GM12874 (cell line): Measurements from ENCODE around the gene TIAM1.

Experiments
- CTCF ChIP-seq: IDR thresholded peaks from 2 replicates; pipeline ENCODE4 v1.5.1; 2011; ENCODE audit warnings: low read depth, mild to moderate bottlenecking, control low read depth, low read length, moderate library complexity; ENCODE audit not compliant: insufficient read depth

Gene TIAM1

GRCh38 chr21:31366825-31367224 is 22.8 kb upstream of the TIAM1 start:
- TF ChIP-seq CTCF, result no peak

DNA sequence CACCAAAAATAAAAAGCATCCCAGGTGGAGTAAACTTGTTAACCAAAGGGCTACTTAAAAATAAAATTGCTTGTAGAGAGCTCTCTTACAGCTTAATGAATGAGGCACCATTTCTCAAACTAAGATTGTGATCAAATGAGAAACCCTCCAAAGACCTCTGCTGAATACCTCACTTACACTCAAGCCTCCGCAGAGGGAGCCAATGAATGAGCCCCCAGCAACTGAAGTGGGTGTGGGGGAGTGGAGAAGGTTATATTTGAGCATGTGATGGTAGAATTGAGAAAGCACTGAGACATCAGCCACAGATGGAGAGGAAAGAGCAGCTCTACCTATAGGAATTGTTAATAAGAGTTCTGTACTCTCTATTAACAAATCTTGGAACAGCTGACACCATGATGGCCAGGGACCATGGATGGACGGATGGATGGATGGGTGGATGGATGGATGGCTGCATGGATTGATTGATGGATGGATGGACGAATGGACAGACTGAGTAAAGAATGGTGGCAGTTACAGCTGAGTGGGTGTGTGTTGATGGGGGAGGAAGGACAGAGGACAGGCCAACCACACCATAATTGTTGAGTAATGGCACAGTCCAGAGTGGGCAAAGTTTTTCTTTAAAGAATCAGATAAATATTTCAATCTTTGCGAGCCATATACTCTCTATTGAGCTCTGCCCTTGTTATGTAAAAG is 20.3 kb upstream of the TIAM1 start:
- TF ChIP-seq CTCF, result no peak

DNA sequence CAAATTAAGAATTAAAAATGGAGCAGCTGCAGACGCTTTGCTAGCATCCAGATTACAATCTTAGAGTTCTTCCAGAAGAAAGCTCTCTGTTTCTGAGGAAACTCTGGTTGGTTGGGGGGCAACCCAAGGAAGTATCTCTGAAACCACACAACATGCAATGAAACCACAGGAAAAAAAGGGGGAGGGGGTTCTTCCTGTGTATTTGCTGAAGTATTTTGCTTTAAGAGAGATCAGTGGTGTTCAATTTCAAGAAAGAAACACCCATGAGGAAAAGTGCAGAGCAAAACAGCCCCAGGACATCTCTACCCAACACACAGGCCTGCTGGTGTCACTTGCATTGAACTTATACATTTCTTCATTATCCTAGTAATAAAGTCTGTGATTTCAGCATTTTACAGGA is 19.7 kb upstream of the TIAM1 start:
- TF ChIP-seq CTCF, result no peak

- no peak for TF ChIP-seq CTCF
These were observed 16.7 kb upstream of the TIAM1 start for GRCh38 chr21:31360717-31361116.

DNA sequence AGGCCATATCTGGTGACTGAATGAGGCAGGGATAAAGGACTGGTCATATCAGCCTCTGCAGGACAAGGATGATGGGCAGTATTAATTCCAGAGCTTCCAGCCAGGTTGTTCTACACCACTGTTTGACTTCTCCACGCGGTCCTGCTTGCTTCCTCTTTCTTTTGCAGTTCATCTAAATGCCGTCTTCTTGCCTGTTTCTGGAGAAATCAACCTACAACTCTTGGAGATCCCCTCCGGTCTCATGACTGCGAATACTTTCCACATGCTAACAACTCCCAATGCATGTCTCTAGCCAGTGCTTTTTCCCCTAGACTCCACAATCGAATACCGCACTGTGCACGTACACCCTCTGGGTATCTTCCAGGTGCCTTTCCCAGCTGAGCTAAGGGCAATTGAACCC is 14.1 kb upstream of the TIAM1 start:
- TF ChIP-seq CTCF, result no peak

DNA sequence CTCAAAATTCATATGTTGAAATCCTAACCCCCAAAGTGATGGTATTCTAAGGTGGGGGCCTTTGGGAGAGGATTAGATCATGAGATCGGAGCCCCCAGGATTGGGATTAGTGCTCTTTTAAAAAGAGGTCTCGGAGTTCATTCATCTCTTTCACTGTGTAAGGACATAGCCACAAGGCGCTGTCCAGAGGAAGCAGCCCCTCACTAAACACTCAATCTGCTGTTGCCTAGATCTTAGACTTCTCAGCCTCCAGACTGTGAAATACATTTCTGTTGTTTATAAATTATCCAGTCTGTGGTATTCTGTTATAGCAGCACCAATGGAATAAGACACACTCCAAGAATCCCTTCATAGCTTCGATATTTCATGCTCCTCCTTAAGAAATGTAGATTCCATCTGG is 12.4 kb upstream of the TIAM1 start:
- no peak for TF ChIP-seq CTCF

- no peak for TF ChIP-seq CTCF
These were observed 10.8 kb upstream of the TIAM1 start for GRCh38 chr21:31354604-31355443.
